Suprapubic skin (tissue), 4 donors: ENCODE results near the gene TTC29. TPM values are rescaled to one million over a fixed set of nuclear protein-coding genes. Genes with fewer than 3 reads are reported as not detected.

Source experiments
- DNase-seq, 2 donors: peaks; one replicate each; pipeline ENCODE4 v3.0.0-alpha.2; 2019; ENCODE audit warnings: low spot score in 2 of 2
- H3K27ac ChIP-seq: fragments of 200-600 bp; sonication (generic); one replicate; pipeline ENCODE4 v1.5.1; 2019
- H3K27me3 ChIP-seq: fragments of 200-600 bp; sonication (generic); one replicate; pipeline ENCODE4 v1.5.1; 2019
- H3K36me3 ChIP-seq: fragments of 200-600 bp; sonication (generic); one replicate; pipeline ENCODE4 v1.5.1; 2019
- H3K4me1 ChIP-seq: fragments of 200-600 bp; sonication (generic); one replicate; pipeline ENCODE4 v1.5.1; 2019
- H3K4me3 ChIP-seq: fragments of 200-600 bp; sonication (generic); one replicate; pipeline ENCODE4 v1.5.1; 2019; ENCODE audit warnings: mild to moderate bottlenecking
- H3K9me3 ChIP-seq: fragments of 200-600 bp; sonication (generic); one replicate; pipeline ENCODE4 v1.5.1; 2019
- EP300 ChIP-seq: sonication (generic); formaldehyde crosslinking; IDR thresholded peaks from one replicate; pipeline ENCODE4 v1.6.1; 2017; ENCODE audit warnings: antibody characterized with exemption
- POLR2A ChIP-seq, 2 donors: fragments of 450-650 bp; IDR thresholded peaks; one replicate each; pipeline ENCODE4 v1.6.1; 2017; ENCODE audit warnings: antibody characterized with exemption in 2 of 2, mild to moderate bottlenecking in 2 of 2, moderate library complexity in 2 of 2
- POLR2AphosphoS5 ChIP-seq, 3 donors: sonication (generic); formaldehyde crosslinking; IDR thresholded peaks; one replicate each; pipeline ENCODE4 v1.6.1; 2017; ENCODE audit warnings: antibody characterized with exemption in 3 of 3
- WGBS: methylation state at CpG from one replicate; pipeline ENCODE4 v1.1.5; 2018; 5-methylcytosine and 5-hydroxymethylcytosine counted together
- total RNA-seq, 4 donors: library from RNA; depleted of rRNA; stranded (reverse); fragments of >200 nt; gene quantifications; one replicate each; pipeline ENCODE4 v1.1.0, GENCODE V29; 2016
- TF ChIP-seq, protein P1 (sequence below), 2 donors: fragments of 200-600 bp in 1 of 2; fragments of 450-650 bp in 1 of 2; sonication (generic) in 1 of 2; IDR thresholded peaks; one replicate each; pipeline ENCODE4 v1.5.1; 2016 to 2019; ENCODE audit warnings: antibody characterized with exemption in 2 of 2, mild to moderate bottlenecking in 1 of 2, moderate library complexity in 1 of 2

Gene TTC29
- total RNA-seq, 4 donors from 2014 or later: not detected

DNA sequence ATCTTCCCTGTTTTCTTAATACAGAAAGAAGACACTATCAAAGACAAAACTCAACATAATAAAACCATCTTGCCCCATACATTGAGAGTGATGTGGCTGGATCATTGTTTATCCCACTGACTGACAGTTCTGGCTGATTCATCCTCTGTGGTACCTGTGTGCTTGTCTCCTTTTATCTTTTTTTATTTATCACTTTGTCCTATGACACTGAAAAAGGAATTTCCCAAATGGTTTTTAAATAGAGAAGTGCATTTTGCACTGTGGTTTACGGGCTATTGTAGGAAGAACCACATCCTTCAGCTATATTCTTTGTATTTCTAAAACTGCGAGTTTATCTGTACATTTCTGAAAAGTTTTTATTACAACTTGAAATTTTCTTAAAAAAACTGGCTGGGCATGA, 15.0 kb downstream of the TTC29 start:
- DNase-seq: no peak
- H3K4me1 ChIP-seq: no peaks in the 10 kb centered on the region
- no peak for TF ChIP-seq EP300
- TF ChIP-seq POLR2AphosphoS5 (IDR thresholded peaks at IDR 0.05): no peak
- TF ChIP-seq, protein P1, sequence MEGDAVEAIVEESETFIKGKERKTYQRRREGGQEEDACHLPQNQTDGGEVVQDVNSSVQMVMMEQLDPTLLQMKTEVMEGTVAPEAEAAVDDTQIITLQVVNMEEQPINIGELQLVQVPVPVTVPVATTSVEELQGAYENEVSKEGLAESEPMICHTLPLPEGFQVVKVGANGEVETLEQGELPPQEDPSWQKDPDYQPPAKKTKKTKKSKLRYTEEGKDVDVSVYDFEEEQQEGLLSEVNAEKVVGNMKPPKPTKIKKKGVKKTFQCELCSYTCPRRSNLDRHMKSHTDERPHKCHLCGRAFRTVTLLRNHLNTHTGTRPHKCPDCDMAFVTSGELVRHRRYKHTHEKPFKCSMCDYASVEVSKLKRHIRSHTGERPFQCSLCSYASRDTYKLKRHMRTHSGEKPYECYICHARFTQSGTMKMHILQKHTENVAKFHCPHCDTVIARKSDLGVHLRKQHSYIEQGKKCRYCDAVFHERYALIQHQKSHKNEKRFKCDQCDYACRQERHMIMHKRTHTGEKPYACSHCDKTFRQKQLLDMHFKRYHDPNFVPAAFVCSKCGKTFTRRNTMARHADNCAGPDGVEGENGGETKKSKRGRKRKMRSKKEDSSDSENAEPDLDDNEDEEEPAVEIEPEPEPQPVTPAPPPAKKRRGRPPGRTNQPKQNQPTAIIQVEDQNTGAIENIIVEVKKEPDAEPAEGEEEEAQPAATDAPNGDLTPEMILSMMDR (IDR thresholded peaks at IDR 0.05): no peak
- TF ChIP-seq POLR2A (IDR thresholded peaks at IDR 0.05): no peak
- H3K27ac ChIP-seq: no peak overlapping the region
- H3K36me3 ChIP-seq: no peaks in the 10 kb centered on the region
- H3K27me3 ChIP-seq: no peaks in the 10 kb centered on the region
- H3K9me3 ChIP-seq: no peaks in the 10 kb centered on the region
- WGBS: 80% methylated on average over 2 of the region's 2 CpGs
- H3K4me3 ChIP-seq: no peak overlapping the region

GRCh38 chr4:146927695-146928094, 18.0 kb downstream of the TTC29 start:
- DNase-seq: no peak
- no peak for TF ChIP-seq POLR2A (IDR thresholded peaks at IDR 0.05)
- TF ChIP-seq POLR2AphosphoS5 (IDR thresholded peaks at IDR 0.05): no peak
- TF ChIP-seq, protein P1 (IDR thresholded peaks at IDR 0.05): no peak
- no peak for TF ChIP-seq EP300
- Histone ChIP-seq H3K27ac (no peak overlapping the region), H3K4me3 (no peak overlapping the region), H3K9me3 (no peaks in the 10 kb centered on the region), H3K27me3 (no peaks in the 10 kb centered on the region), H3K36me3 (no peaks in the 10 kb centered on the region), H3K4me1 (no peaks in the 10 kb centered on the region)
- 75% methylated on average over 2 of the region's 2 CpGs for WGBS

DNA sequence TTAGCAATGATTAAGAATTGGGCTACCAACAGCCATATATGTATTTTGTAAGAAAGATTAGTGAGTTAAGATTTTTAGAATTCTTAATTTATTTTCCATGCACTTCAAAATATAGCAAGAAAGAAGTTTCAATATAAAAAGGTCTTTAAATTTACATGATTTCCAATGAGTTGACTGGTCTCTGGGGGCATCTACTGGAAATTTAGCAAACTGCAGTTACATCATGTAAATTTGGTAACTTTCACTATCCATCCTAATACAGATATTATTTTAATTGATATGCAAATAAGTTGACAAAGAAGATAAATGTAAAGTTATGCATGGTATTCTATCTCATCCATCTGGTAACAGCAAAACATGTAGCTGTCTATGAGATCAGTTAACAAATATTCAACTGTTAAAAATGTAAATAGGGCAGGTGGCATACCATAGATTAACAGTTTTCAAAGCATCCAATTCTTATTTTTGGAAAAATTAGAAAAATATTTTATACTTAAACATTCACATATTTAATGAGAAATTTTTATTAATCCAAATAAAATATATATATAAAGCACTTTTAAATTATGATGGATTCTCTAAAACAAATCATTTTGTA, 29.1 kb downstream of the TTC29 start:
- Histone ChIP-seq H3K27ac (no peak overlapping the region), H3K36me3 (no peaks in the 10 kb centered on the region), H3K27me3 (peaks cover 9% of the 10 kb centered on the region), H3K4me3 (no peak overlapping the region), H3K9me3 (no peaks in the 10 kb centered on the region), H3K4me1 (no peaks in the 10 kb centered on the region)
- TF ChIP-seq, protein P1 (IDR thresholded peaks at IDR 0.05): peak; percentile 39 to 48
- TF ChIP-seq EP300 (no peak), POLR2AphosphoS5 (IDR thresholded peaks at IDR 0.05) (no peak)
- DNase-seq: no peak

GRCh38 chr4:146915132-146915531, 30.5 kb downstream of the TTC29 start:
- peaks cover 11% of the 10 kb centered on the region for H3K27me3 ChIP-seq
- no peak for TF ChIP-seq POLR2AphosphoS5 (IDR thresholded peaks at IDR 0.05)
- TF ChIP-seq, protein P1 (IDR thresholded peaks at IDR 0.05): no peak
- TF ChIP-seq POLR2A (IDR thresholded peaks at IDR 0.05): no peak
- no peak for TF ChIP-seq EP300
- H3K27ac ChIP-seq: no peak overlapping the region
- H3K4me3 ChIP-seq: no peak overlapping the region
- no peaks in the 10 kb centered on the region for H3K4me1 ChIP-seq
- no peak for DNase-seq
- H3K36me3 ChIP-seq: no peaks in the 10 kb centered on the region
- 47% methylated on average over 1 of the region's 1 CpG for WGBS
- no peaks in the 10 kb centered on the region for H3K9me3 ChIP-seq

DNA sequence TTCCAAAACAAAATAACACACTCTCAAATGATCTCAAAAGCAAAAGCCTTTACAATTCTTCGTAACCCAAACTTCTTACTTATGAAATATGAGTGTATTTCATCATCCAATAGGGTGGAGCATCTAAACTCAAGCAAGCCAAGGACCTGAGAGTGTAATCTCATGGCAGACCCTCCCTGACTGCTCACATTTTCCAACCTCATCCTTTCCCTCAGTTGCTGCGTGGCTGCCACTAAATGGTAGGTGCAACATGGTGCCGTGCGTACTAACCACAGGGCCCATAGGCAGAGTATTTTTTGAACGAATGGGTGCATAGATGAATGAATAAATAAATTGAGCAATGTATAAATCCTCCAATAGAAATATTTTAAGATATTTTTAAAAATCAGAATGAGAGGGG, 45.4 kb downstream of the TTC29 start:
- 97% methylated on average over 5 of the region's 5 CpGs for WGBS
- H3K4me1 ChIP-seq: no peaks in the 10 kb centered on the region
- TF ChIP-seq POLR2A (IDR thresholded peaks at IDR 0.05) (no peak), EP300 (no peak), POLR2AphosphoS5 (IDR thresholded peaks at IDR 0.05) (no peak)
- TF ChIP-seq, protein P1 (IDR thresholded peaks at IDR 0.05): no peak
- H3K36me3 ChIP-seq: no peaks in the 10 kb centered on the region
- H3K9me3 ChIP-seq: no peaks in the 10 kb centered on the region
- no peak overlapping the region for H3K27ac ChIP-seq
- no peak overlapping the region for H3K4me3 ChIP-seq
- peaks cover 3% of the 10 kb centered on the region for H3K27me3 ChIP-seq
- DNase-seq: no peak
